ENCODE results near the gene NKX2-1. TPM values are rescaled to one million over a fixed set of nuclear protein-coding genes. Genes with fewer than 3 reads are reported as not detected.
A peak's percentile ranks its signal among the peaks of the same experiment; 100 is the strongest.
"Not testable (repeated sequence)": the region's sequence is repeated elsewhere in the genome, so short reads cannot be mapped to it uniquely, and the experiment has no call there.

Gene NKX2-1
- total RNA-seq (under 1 TPM in 1 of 4 donors, not detected in 3; 0.25 TPM), polyA plus RNA-seq (not detected)
- long read RNA-seq, donor 1 = 0 reads
- long read RNA-seq, donor 2 = 0 reads
- long read RNA-seq, donor 3 = 0 reads
- long read RNA-seq, donor 4 = 0 reads

GRCh38 chr14:36519431-36520321 is at the start of gene NKX2-1:
Gene NKX2-1, minus strand, starts transcription at chr14:36520232. Its CDS starts 103 bp downstream, at chr14:36520129.
- no peaks in the 10 kb centered on the region for H3K27me3 ChIP-seq (ENCODE audit: control insufficient read depth, insufficient read depth)
- WGBS = 2% methylated on average over 49 of the region's 49 CpGs
- no peaks in the 10 kb centered on the region for H3K9me3 ChIP-seq (ENCODE audit: control insufficient read depth, low read length)
- peak within 1 kb of the TSS; percentile 31 for H3K4me3 ChIP-seq (ENCODE audit: low read length)
- no peak within 1 kb of the TSS for H3K27ac ChIP-seq (ENCODE audit: low read length)
- intact Hi-C loops (cut with DNase I) = no loop called here
- ATAC-seq (no peak), DNase-seq (no peak)
- H3K4me1 ChIP-seq (ENCODE audit: control insufficient read depth, insufficient read depth, low read length) = peaks cover 2% of the 10 kb centered on the region

GRCh38 chr14:36556811-36557433 is 36.9 kb upstream of the NKX2-1 start:
- Histone ChIP-seq H3K9me3 (ENCODE audit: control insufficient read depth, low read length) (no peaks in the 10 kb centered on the region), H3K27me3 (ENCODE audit: control insufficient read depth, insufficient read depth) (peaks cover 2% of the 10 kb centered on the region), H3K27ac (ENCODE audit: low read length) (no peak overlapping the region), H3K4me3 (ENCODE audit: low read length) (no peak overlapping the region), H3K4me1 (ENCODE audit: control insufficient read depth, insufficient read depth, low read length) (no peaks in the 10 kb centered on the region)
- intact Hi-C loops (cut with DNase I) = loop anchor here in 1 of 4 donors (10.0 kb wide), 1 partner anchor 388 kb away; no protein-coding TSS in a partner anchor
- ATAC-seq (no peak), DNase-seq (no peak)
- 55% methylated on average over 9 of the region's 9 CpGs for WGBS

- Histone ChIP-seq H3K27ac (ENCODE audit: low read length) (no peak overlapping the region), H3K27me3 (ENCODE audit: control insufficient read depth, insufficient read depth) (peaks cover 2% of the 10 kb centered on the region), H3K9me3 (ENCODE audit: control insufficient read depth, low read length) (no peaks in the 10 kb centered on the region), H3K4me1 (ENCODE audit: control insufficient read depth, insufficient read depth, low read length) (no peaks in the 10 kb centered on the region), H3K4me3 (ENCODE audit: low read length) (no peak overlapping the region)
- no peak for DNase-seq
- intact Hi-C loops (cut with DNase I) = loop anchor here in 1 of 4 donors (10.0 kb wide), 1 partner anchor 389 kb away; no protein-coding TSS in a partner anchor
- WGBS = 67% methylated on average over 6 of the region's 6 CpGs
- ATAC-seq = no peak
Measured at GRCh38 chr14:36555998-36556743, 36.1 kb upstream of the NKX2-1 start.

- intact Hi-C loops (cut with DNase I) = loop anchor here in 1 of 4 donors (10.0 kb wide), 1 partner anchor 391 kb away; no protein-coding TSS in a partner anchor
- Histone ChIP-seq H3K4me1 (ENCODE audit: control insufficient read depth, insufficient read depth, low read length) (no peaks in the 10 kb centered on the region), H3K9me3 (ENCODE audit: control insufficient read depth, low read length) (no peaks in the 10 kb centered on the region)
Measured at GRCh38 chr14:36553656-36554260, 33.7 kb upstream of the NKX2-1 start.

DNA sequence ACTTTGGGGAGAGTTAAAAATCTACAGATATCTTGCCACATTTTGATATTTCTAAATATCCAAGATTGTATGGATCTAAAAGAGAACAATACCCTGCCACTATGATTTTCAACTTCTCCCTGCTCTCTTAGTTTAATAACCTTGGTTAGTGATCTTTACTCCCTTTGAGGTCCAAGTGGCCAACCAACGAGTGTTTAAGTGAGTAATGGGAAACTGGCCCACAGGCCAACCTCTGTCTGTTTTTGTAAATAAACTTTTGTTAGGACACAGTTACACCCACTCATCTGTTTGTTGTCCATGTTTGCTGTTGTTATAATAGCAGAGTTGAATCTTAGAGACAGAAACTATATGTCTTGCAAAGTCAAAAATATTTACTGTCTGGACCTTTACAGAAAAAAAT is 30.9 kb upstream of the NKX2-1 start:
- Histone ChIP-seq H3K4me3 (ENCODE audit: low read length) (no peak overlapping the region), H3K9me3 (ENCODE audit: control insufficient read depth, low read length) (no peaks in the 10 kb centered on the region), H3K27me3 (ENCODE audit: control insufficient read depth, insufficient read depth) (peaks cover 4% of the 10 kb centered on the region), H3K4me1 (ENCODE audit: control insufficient read depth, insufficient read depth, low read length) (no peaks in the 10 kb centered on the region), H3K27ac (ENCODE audit: low read length) (no peak overlapping the region)
- DNase-seq (no peak), ATAC-seq (no peak)
- intact Hi-C loops (cut with DNase I) = loop anchor here in 1 of 4 donors (10.0 kb wide), 1 partner anchor 394 kb away; no protein-coding TSS in a partner anchor
- 34% methylated on average over 1 of the region's 1 CpG for WGBS

More at GRCh38 chr14:36553656-36554260, 33.7 kb upstream of the NKX2-1 start:
- DNase-seq (no peak), ATAC-seq (peak in 1 of 2 donors; percentile 46)
- Histone ChIP-seq H3K27me3 (ENCODE audit: control insufficient read depth, insufficient read depth) (peaks cover 2% of the 10 kb centered on the region), H3K27ac (ENCODE audit: low read length) (no peak overlapping the region), H3K4me3 (ENCODE audit: low read length) (no peak overlapping the region)
- 37% methylated on average over 4 of the region's 4 CpGs for WGBS

GRCh38 chr14:36544280-36544679 is 24.2 kb upstream of the NKX2-1 start:
- H3K4me3 ChIP-seq (ENCODE audit: low read length); H3K27ac ChIP-seq (ENCODE audit: low read length); H3K9me3 ChIP-seq (ENCODE audit: control insufficient read depth, low read length); H3K27me3 ChIP-seq (ENCODE audit: control insufficient read depth, insufficient read depth); intact Hi-C loops (cut with DNase I); DNase-seq; ATAC-seq; H3K4me1 ChIP-seq (ENCODE audit: control insufficient read depth, insufficient read depth, low read length): not testable (repeated sequence)
- 94% methylated on average over 16 of the region's 16 CpGs for WGBS

DNA sequence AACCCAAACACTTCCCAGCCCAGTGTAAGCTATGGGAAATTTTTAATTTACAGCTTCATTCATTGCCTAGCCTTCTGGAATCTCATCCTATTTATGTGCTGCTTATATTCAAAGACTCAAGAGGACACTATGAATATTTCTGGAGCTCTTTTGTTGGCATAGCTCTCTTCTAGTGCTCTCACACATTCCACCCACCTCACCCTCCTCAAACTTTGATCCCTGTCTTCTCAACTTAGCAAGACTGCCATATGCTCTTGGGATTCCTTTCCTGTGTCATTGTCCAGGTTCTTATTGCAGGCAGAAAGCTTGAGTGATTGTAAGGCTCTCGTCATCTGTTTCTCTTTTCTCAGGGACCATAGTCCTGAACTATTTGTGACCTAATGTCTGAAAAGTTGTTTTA is 18.0 kb upstream of the NKX2-1 start:
- ATAC-seq (no peak), DNase-seq (no peak)
- no peaks in the 10 kb centered on the region for H3K9me3 ChIP-seq (ENCODE audit: control insufficient read depth, low read length)
- no peak overlapping the region for H3K27ac ChIP-seq (ENCODE audit: low read length)
- H3K4me3 ChIP-seq (ENCODE audit: low read length) = no peak overlapping the region
- intact Hi-C loops (cut with DNase I) = no loop called here
- no peaks in the 10 kb centered on the region for H3K4me1 ChIP-seq (ENCODE audit: control insufficient read depth, insufficient read depth, low read length)
- WGBS = 72% methylated on average over 1 of the region's 1 CpG
- no peaks in the 10 kb centered on the region for H3K27me3 ChIP-seq (ENCODE audit: control insufficient read depth, insufficient read depth)

DNA sequence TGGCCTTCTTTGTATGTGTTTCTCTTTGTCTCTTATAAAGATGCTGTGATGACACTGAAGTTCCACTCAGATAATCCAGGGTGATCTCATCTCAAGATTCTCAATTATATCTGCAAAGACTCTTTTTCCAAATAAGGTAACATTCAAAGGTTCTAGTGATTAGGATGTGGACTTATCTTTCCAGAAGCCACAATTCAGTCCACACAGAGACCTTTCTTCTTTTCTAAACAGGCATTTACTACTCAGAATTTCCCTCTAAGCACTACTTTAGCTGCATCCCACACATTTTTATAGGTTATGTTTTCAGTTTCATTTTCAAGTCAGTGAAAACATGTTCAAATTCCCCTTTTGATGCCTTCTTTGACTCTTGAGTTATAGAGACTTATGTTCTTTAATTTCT is 9.0 kb upstream of the NKX2-1 start:
- no peaks in the 10 kb centered on the region for H3K9me3 ChIP-seq (ENCODE audit: control insufficient read depth, low read length)
- no peak for ATAC-seq
- intact Hi-C loops (cut with DNase I) = no loop called here
- no peaks in the 10 kb centered on the region for H3K4me1 ChIP-seq (ENCODE audit: control insufficient read depth, insufficient read depth, low read length)
- no peak for DNase-seq
- H3K27me3 ChIP-seq (ENCODE audit: control insufficient read depth, insufficient read depth) = peaks cover 5% of the 10 kb centered on the region
- H3K27ac ChIP-seq (ENCODE audit: low read length) = no peak overlapping the region
- H3K4me3 ChIP-seq (ENCODE audit: low read length) = no peak overlapping the region

- Histone ChIP-seq H3K4me3 (ENCODE audit: low read length) (no peak overlapping the region), H3K27me3 (ENCODE audit: control insufficient read depth, insufficient read depth) (peaks cover 5% of the 10 kb centered on the region), H3K9me3 (ENCODE audit: control insufficient read depth, low read length) (no peaks in the 10 kb centered on the region), H3K4me1 (ENCODE audit: control insufficient read depth, insufficient read depth, low read length) (peaks cover 2% of the 10 kb centered on the region), H3K27ac (ENCODE audit: low read length) (no peak overlapping the region)
- intact Hi-C loops (cut with DNase I) = no loop called here
- ATAC-seq (no peak), DNase-seq (no peak)
- WGBS = 11% methylated on average over 10 of the region's 10 CpGs
Measured at GRCh38 chr14:36525746-36526099, 5.7 kb upstream of the NKX2-1 start.

- intact Hi-C loops (cut with DNase I) = no loop called here
- Histone ChIP-seq H3K27me3 (ENCODE audit: control insufficient read depth, insufficient read depth) (peaks cover 5% of the 10 kb centered on the region), H3K4me3 (ENCODE audit: low read length) (no peak overlapping the region), H3K4me1 (ENCODE audit: control insufficient read depth, insufficient read depth, low read length) (peaks cover 2% of the 10 kb centered on the region), H3K9me3 (ENCODE audit: control insufficient read depth, low read length) (no peaks in the 10 kb centered on the region), H3K27ac (ENCODE audit: low read length) (no peak overlapping the region)
- DNase-seq (peak in 1 of 3 donors; percentile 61), ATAC-seq (no peak)
- 3% methylated on average over 54 of the region's 54 CpGs for WGBS
Measured at GRCh38 chr14:36524874-36525745, 5.1 kb upstream of the NKX2-1 start.

Data from right cardiac atrium (tissue), 5 donors.